Cardiac septum (tissue), 1 donor: ENCODE results near the gene TM9SF4. TPM values are rescaled to one million over a fixed set of nuclear protein-coding genes. Genes with fewer than 3 reads are reported as not detected.
A peak's percentile ranks its signal among the peaks of the same experiment; 100 is the strongest.

Experiments used
- DNase-seq: peaks from one replicate; pipeline ENCODE4 v3.0.0-alpha.2; 2020; ENCODE audit warnings: low spot score
- intact Hi-C: fragments of 100-400 bp; cut with DNase I; formaldehyde crosslinking; loops from one replicate; pipeline ENCODE4 v1.14.0; 2022
- total RNA-seq: library from RNA; stranded (reverse); fragmentation: NEBNext Ultra II Directional; extraction: Animal tissue kit (Norgen Biotek cat#: 25700); gene quantifications from one replicate; pipeline ENCODE4 v1.2.1, GENCODE V29; 2021
- donor health status: DM: no; HTN: no; CAD: no.

TM9SF4 gene
- total RNA-seq, 1 donor from 2014 or later = 31.6 TPM

DNA sequence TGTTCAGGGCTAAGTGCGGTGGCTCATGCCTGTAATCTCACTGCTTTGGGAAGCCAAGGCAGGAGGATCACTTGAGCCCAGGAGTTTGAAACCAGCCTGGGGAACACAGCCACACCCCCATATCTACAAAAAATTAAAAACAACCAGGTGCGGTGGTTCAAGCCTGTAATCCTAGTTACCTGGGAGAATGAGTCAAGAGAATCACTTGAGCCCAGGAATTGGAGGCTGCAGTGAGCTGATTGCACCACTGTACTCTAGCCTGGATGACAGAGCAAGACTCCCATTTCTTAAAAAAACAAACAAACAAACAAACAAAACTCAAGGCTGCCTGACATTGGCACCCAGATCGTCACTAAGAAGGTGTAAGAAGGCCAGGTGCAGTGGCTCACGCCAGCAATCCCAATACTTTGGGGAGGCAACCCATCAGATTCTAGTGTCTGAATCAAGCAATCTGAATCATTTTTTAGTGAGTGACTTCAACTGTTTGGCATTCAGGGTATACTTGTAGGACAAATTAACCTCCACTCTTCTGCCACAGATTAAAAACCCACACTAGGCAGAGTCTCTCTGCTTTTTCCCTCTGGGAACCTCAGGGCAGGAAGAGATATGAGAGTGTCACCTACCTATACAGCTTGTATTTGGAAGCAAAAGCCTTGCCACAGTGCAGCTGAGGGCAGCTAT is 91.9 kb downstream of the TM9SF4 start:
- intact Hi-C loops = no loop called here
- no peak for DNase-seq

- intact Hi-C loops = no loop called here
- DNase-seq = no peak
These were observed 92.5 kb downstream of the TM9SF4 start for GRCh38 chr20:32201977-32202363.

DNA sequence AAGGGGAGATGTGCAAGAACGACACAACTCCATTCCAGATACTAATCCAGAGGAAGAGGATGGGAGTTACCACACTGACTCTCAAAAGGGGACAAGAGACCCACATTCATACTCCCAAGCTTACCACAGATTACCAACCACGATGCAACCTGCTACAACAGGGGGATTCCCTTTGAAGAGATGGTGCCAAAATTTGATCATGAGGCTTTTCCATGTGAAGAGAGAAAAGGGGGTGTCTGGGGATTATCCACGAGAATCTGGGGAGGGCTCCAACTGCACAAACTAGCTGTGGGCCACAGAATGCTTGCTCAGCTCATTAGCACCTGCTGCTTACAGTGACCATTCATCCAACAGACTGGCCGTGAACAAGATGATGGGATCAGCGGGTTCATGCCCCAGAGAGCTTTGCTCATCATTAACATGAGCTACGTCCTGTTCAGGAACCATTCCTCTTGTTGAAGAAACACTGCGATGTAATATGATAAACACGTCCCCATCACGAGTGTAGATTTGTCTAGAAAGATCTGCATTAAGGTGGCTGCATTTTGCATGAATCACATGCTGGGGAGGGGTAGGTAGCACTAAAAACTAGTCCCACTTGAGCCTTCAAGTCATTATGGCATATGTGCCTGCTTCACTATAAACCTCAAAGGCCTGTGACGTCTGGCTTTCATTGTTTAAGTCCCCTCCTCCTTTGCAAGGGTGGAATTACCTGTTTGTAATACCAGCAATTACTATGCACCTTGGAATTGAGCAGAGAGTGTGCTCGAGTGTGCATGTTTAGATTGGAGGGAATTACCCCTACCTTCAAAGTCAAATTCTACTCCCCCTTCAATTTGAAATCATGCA is 94.1 kb downstream of the TM9SF4 start:
- intact Hi-C loops = no loop called here
- no peak for DNase-seq

DNA sequence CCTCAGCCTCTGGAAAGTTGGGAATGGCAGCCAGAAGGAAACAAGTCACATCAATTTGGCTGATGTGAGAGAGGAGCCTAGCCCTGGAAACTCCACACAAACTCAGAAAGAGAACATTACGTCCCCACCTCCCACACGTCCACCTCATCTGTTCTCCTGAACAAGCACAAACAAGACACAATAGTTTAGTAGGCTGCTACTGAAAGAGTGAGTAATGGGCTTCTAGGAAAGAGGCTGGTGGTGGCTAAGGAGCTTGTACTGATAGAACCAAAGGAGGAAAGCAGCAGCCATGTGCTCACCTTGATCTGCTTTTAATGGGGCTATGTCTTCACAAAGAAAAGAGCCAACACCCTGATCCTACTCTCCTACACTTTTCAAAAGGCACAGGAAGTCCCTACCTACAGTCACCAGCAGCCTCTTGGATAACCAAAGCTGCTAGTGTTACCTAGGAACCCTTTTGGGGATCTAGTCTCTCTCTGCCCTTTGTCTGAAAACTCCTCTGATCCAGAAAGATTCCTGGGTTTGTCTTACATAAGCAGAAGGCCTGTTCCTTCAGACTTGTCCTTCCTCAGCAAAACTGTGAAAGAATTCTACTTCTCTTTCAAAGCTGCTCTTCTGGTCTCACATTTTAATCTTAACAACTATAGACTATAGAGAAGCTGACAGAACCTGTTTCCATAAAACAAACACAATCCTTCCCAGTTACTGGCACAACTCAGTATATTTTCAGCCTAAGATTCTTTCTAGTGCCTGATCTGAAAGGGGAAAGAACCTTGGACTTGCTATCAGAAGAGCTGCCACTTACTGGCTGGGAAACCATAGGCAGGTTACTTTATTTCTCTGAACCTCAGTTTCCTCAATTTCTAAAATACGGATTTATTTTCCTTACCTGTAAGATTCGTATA is 94.9 kb downstream of the TM9SF4 start:
- intact Hi-C loops = loop anchor here (5.0 kb wide), 3 partner anchors 73 to 273 kb away; partner anchors contain the start of genes ASXL1 and KIF3B
- DNase-seq = no peak

DNA sequence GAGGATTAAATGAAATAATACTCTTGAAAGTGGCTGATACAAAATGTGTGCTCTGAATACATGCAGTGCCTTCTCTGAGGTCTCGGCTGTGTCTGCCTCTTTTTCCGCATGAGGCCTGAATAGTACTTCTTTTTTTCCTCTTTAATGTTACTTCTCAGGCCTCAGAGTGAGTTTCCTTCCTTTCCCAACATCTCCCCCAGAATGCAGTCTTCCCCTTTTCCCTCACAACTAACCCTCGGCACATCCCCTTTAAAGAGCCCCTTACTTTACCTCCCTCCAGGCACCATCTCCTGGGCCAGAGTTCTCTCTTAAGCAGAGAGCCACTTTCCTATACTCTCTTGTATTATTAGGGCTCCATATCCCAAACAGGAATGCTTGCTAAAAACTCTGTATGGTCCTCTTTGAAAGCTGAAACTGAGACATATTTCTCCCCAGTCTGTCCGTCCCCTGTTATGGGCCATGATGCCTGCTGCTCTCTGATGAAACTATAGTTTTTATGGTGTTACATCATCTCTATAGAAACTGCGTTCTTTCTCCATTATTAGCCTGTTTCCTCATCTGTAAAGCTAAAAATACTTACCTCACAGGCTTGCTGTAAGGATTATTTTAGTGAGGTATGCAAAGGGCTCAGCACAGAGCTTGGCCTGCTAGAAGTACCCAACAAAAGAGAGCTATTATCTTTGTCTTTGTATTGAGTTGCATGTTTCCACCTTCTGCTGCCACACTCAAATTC is 95.8 kb downstream of the TM9SF4 start:
- intact Hi-C loops = loop anchor here (5.0 kb wide), 3 partner anchors 72 to 272 kb away; partner anchors contain the start of genes ASXL1 and KIF3B
- DNase-seq = no peak

DNA sequence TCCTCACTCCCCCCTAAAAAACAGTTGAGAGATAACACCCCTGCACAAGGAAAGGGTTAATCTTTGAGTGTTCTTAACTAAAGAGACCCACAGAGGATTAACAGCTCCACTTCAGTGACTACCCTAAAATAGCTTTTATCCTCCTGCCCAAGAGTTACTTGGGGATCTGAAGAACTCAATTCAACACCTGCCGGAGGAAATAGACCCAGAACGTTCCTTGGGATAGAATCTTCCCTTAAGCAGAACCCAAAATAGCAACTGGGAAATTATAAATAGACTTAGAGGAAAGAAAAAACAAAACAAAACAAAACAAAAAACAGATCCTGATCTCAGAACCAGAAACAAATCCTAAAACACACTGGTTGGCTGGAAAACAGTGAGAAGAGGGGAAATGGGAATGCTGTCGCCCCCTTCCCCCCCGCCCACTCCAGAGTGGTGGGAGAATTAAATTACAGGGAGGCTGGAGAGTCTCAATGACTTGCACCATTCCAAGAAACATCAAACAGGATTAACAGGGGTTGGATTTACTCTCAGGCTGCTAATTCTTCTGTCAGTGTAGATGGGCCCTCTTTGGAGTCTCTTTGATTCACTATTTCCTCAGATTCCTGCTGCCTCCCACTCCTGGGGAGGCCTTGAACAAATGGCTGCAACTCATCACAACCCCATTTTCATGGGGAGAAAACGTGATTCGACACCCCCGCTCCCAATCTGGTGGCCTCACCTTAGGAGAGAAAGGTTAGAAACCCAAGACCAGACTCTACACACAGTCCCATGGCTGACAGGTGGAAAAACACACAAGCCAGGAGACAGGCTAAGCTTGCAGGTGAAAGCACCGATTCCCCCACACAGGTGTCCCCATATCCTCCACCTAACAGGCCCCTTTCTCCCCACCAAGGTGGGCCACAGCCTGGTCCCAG is 96.6 kb downstream of the TM9SF4 start:
- no peak for DNase-seq
- intact Hi-C loops = loop anchor here (5.0 kb wide), 3 partner anchors 71 to 271 kb away; partner anchors contain the start of genes ASXL1 and KIF3B

GRCh38 chr20:32206760-32207625 is 97.5 kb downstream of the TM9SF4 start:
- no peak for DNase-seq

DNA sequence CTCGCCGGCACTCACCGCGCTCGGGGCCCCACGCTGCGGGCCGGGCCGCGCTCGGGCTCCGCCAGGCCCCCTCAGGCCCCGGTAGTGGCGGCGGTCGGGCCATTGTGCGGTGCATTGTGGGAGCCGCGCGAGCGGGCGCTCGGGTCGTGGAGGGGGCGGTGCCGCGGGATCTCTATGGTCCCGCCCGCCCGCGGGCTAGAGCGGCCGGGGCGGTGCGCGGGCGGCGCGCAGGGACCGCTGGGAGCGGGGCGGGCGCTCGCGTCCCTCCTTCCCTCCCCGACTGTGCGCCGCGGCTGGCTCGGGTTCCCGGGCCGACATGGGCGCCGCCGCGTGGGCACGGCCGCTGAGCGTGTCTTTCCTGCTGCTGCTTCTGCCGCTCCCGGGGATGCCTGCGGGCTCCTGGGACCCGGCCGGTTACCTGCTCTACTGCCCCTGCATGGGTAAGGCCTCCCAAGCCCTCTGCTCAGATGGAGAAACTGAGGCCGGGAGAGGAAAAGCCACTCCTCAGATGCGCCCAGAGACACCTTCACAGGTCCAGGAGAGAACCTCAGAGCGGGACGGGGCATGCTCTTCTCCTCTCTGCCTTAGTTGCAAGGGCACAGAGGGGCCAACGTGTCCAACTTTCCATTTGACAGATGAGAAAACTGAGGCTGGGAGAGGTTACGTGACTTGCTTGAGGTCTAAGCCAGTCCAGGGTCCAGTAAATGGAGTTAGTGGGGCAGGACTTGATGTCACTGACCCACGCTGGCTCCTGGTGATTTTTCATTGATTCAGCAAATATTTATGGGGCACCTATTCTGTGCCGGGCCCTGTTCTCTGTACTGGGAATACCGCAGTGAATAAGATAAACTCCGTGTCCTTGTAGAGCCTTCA is 98.3 kb downstream of the TM9SF4 start, which contains the start of the genes PLAGL2 and POFUT1:
Gene PLAGL2 (minus strand): TSS at position 118 of the 873 bp plus-strand sequence. CDS start 5,565 bp downstream, outside the sequence.
Gene POFUT1 (plus strand): TSS at position 255 of the 873 bp plus-strand sequence. CDS start 62 bp downstream, at position 317.
- intact Hi-C loops = loop anchor here (2.0 to 5.0 kb wide), 4 partner anchors 69 to 269 kb away; partner anchors contain the start of genes ASXL1, KIF3B and TM9SF4
- peak; percentile 96 for DNase-seq

More at GRCh38 chr20:32206760-32207625, 97.5 kb downstream of the TM9SF4 start:
- intact Hi-C loops = loop anchor here (5.0 kb wide), 3 partner anchors 70 to 270 kb away; partner anchors contain the start of genes ASXL1 and KIF3B

- no peak for DNase-seq
- intact Hi-C loops = loop anchor here (2.0 to 5.0 kb wide), 4 partner anchors 69 to 269 kb away; partner anchors contain the start of genes ASXL1, KIF3B and TM9SF4
These were observed 99.1 kb downstream of the TM9SF4 start for GRCh38 chr20:32208499-32209154.

- DNase-seq = no peak
- intact Hi-C loops = loop anchor here (2.0 to 5.0 kb wide), 4 partner anchors 67 to 267 kb away; partner anchors contain the start of genes ASXL1, KIF3B and TM9SF4
These were observed 100.5 kb downstream of the TM9SF4 start for GRCh38 chr20:32209850-32210605.

GRCh38 chr20:32213870-32214269 is 104.4 kb downstream of the TM9SF4 start:
- intact Hi-C loops = no loop called here
- DNase-seq = no peak

GRCh38 chr20:32215147-32215546 is 105.6 kb downstream of the TM9SF4 start:
- intact Hi-C loops = no loop called here
- no peak for DNase-seq

DNA sequence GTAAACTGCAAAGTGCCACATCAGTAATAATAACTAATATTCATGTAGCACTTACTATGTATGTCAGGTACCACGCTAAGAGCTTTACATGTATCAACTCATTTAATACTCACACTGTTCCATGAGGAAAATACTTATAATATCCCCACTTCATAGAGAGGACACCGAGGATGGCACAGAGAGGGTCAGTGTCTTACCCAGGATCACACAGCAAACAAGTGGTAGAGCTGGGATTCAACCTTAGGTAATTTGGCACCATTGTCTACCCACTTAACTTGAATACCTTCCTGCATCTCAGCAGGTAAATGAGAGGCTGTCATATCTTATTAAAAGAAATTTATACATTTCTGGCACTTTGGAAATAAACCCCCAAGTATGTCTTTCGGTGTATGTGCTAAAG is 106.2 kb downstream of the TM9SF4 start:
- no peak for DNase-seq
- intact Hi-C loops = no loop called here
